Epithelial cell of proximal tubule (primary cell): ENCODE results near the gene GTF3C1. TPM values are rescaled to one million over a fixed set of nuclear protein-coding genes. Genes with fewer than 3 reads are reported as not detected.
"Not testable (repeated sequence)": the region's sequence is repeated elsewhere in the genome, so short reads cannot be mapped to it uniquely, and the experiment has no call there.

Experiments used
- DNase-seq: peaks from one replicate; pipeline ENCODE4 v3.0.0-alpha.2; 2011; ENCODE audit warnings: low read depth
- H3K4me3 ChIP-seq: 2 replicates; pipeline ENCODE4 v1.5.1; 2011; ENCODE audit warnings: low read depth, mild to moderate bottlenecking, low read length
- total RNA-seq: library from RNA; depleted of rRNA; stranded (reverse); fragments of >200 nt; gene quantifications from 2 replicates; pipeline ENCODE4 v1.2.3, GENCODE V29; 2015
- TF ChIP-seq, protein P1 (sequence below): conservative IDR thresholded peaks from 2 replicates; pipeline ENCODE4 v1.5.1; 2012; ENCODE audit warnings: low read depth, mild to moderate bottlenecking, low read length

Gene GTF3C1
- total RNA-seq, 1 donor from 2014 or later, result 73.2 TPM

DNA sequence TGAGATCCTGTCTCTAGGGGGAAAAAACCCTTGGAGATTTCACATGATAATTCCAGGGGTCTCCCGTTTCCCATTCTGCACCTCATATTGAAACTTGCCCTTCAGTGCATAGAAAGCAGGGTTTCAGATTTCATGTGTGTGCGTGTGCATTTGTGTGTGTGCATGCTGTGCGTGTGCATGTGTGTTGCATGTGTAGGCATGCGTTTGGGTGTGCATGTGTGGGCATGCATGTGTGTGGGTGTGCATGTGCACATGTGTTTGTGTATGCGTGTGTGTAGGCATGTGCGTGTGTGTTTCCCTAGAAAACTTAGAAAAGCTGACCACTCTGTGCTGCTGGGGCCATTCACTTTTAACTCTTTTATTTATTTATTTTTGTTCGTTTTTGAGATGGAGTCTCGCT, 107.7 kb downstream of the GTF3C1 start:
- TF ChIP-seq, protein P1, sequence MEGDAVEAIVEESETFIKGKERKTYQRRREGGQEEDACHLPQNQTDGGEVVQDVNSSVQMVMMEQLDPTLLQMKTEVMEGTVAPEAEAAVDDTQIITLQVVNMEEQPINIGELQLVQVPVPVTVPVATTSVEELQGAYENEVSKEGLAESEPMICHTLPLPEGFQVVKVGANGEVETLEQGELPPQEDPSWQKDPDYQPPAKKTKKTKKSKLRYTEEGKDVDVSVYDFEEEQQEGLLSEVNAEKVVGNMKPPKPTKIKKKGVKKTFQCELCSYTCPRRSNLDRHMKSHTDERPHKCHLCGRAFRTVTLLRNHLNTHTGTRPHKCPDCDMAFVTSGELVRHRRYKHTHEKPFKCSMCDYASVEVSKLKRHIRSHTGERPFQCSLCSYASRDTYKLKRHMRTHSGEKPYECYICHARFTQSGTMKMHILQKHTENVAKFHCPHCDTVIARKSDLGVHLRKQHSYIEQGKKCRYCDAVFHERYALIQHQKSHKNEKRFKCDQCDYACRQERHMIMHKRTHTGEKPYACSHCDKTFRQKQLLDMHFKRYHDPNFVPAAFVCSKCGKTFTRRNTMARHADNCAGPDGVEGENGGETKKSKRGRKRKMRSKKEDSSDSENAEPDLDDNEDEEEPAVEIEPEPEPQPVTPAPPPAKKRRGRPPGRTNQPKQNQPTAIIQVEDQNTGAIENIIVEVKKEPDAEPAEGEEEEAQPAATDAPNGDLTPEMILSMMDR, result no peak
- DNase-seq, result no peak
- H3K4me3 ChIP-seq, result no peak overlapping the region

DNA sequence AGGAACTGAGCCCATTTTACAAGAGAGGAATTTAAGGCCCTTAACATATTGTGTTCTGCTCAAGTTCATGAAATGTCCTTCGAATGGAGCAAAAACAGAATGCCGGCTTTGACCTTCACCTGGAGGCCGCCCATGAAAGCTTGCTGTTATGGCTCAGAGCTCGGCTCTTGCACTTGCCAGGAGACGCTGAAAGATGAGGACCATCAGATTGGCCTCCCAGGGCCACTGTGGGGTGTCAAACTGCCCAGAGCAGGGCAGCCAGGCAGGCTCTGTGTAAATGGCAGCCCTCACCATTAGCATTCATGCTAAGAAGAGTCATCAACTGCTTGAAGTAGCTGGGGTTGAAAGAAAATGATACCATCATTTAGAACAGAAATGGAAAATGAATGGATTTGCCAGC, 108.4 kb downstream of the GTF3C1 start:
- TF ChIP-seq, protein P1, result no peak

DNA sequence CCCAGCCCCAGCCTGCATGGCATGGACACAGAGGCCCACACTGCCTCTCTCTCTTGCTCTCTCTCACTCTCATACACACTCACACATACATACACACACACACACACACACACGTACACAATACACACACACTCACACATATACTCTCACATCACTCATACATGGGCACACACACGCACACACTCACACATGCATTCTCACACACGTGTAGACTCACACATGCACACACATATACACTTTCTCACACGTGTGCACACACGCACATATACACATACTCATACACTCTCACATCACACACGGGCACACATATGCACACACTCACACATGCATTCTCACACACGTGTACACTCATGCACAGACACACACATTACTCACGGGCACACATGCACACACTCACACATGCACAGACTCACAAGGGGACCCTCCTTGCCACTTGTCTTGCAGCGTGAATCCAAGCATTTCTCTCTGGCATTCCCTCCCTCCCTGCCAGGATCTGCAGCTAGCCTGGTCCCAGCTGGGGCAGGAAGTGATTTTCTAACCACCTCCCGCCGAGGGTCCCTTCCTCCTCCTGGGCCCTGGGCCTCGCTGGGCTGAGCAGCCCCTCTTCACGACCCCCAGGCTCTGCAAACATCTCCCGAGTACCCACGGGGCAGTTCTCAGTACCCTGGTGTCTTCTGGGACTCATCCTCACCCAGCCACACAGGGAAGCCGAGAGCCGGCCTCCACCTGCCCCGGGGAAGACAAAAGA, 110.3 kb downstream of the GTF3C1 start:
- TF ChIP-seq, protein P1, result no peak

More for the DNA sequence above, 108.4 kb downstream of the GTF3C1 start:
- DNase-seq, result no peak
- H3K4me3 ChIP-seq, result no peak overlapping the region

DNA sequence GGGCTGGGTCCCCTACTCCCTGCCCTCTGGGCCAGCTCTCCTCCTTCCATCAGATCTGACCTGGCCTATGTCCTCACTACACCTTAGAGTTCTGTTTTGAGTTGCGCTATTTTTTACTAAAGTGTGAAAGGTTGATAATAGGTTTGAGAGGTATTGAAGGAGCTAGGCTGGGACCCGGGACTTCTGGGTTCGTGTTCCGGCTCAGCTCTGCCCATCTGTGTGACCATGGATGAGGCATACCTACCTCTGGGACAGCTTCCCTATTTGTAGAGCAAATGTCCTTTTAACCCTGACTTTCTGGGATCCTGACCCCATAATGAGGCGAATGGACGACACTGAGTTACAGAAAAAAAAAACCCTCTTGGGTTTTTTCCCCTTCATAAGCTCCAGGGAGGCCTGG, 111.8 kb downstream of the GTF3C1 start:
- TF ChIP-seq, protein P1, result no peak
- no peak for DNase-seq
- H3K4me3 ChIP-seq, result no peak overlapping the region

More for the DNA sequence above, 110.3 kb downstream of the GTF3C1 start:
- no peak overlapping the region for H3K4me3 ChIP-seq
- DNase-seq, result no peak

DNA sequence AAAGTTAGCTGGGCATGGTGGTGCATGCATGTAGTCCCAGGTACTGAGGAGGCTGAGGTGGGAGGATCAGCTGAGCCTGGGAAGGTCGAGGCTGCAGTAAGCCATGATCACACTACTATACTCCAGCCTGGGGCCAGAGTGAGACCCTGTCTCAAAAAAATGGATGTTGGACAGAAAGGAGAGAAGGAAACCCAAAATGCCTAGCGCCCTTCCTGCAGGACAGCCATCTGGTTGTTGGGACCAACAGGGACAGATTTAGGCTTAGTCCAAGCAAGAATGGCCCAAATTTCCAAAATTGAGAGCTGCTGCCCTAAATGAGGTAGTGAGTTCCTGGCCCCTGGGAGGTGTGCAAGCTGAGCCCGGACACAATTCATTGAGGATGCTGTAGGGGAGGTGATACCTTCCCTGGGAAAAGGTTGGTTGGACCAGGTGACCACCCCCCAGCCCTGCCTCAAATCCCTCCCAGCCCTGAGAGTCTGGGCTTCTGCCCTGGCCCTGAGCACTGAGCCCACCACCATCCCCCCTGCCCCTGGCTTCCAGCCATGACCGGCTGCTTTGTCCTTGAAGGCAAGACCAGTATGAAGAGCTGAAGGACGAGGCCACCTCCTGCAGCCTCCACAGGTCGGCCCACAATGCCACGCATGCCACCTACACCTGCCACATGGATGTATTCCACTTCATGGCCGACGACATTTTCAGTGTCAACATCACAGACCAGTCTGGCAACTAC, 112.6 kb downstream of the GTF3C1 start:
- TF ChIP-seq, protein P1, result no peak
- DNase-seq, result no peak
- no peak overlapping the region for H3K4me3 ChIP-seq

DNA sequence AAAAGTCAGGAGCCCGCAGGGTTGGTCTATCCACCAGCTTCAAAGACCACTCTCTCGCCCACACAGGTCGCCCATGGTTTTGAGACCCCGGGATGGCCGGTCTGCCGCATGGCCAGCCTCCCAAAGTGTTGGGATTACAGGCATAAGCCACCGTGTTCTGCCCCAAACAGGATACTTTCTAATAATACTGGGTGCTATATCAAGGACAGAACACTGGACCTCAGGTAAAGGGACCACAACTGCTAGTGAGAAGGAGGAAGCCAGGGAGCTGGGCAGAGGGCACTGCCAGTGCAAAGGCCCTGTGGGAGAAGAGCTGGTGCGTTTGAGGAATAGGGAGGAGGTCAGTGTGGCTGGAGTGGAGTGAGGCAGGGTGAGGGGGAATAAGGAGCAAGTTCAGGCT, 113.6 kb downstream of the GTF3C1 start:
- TF ChIP-seq, protein P1, result no peak
- no peak for DNase-seq
- no peak overlapping the region for H3K4me3 ChIP-seq

DNA sequence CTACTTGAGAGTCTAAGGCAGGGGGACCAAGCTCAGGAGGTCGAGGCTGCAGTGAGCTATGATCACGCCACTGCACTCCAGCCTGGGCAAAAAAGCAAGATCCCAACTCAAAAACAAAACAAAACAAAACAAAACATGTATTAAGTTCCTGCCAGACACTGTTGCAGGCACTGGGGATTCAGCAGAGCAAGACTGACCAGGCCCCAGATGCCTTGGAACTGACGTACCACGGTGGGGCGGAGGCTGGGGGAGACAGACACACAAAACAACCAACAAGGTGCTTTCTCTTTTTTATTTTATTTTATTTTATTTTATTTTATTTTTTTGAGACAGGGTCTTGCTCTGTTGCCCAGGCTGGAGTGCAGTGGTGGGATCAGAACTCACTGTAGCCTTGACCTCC, 114.6 kb downstream of the GTF3C1 start:
- not testable (repeated sequence) for DNase-seq, H3K4me3 ChIP-seq
